CD4-positive, alpha-beta T cell treated with Interleukin-12 subunit alpha and Interleukin-12 subunit beta, for 1 hour (primary cell): ENCODE data around the gene PTPN20.
A peak's percentile ranks its signal among the peaks of the same experiment; 100 is the strongest.

Experiments
- DNase-seq: peaks from one replicate; pipeline ENCODE4 v3.0.0-alpha.2; 2020

Gene PTPN20

GRCh38 chr10:47022311-47023131, 111.3 kb downstream of the PTPN20 start:
- no peak for DNase-seq

GRCh38 chr10:47023237-47024045, 112.2 kb downstream of the PTPN20 start:
- no peak for DNase-seq

GRCh38 chr10:47024046-47024322, 112.8 kb downstream of the PTPN20 start:
- DNase-seq: no peak

- peak; percentile 65 for DNase-seq
Measured at GRCh38 chr10:47024399-47025252, 113.4 kb downstream of the PTPN20 start.

- DNase-seq: no peak
Measured at GRCh38 chr10:47025253-47025539, 114.0 kb downstream of the PTPN20 start.

- no peak for DNase-seq
Measured at GRCh38 chr10:47025540-47026300, 114.5 kb downstream of the PTPN20 start.

- DNase-seq: no peak
Measured at GRCh38 chr10:47026301-47027107, 115.3 kb downstream of the PTPN20 start.

- DNase-seq: no peak
Measured at GRCh38 chr10:47027108-47027783, 116.0 kb downstream of the PTPN20 start.

- DNase-seq: no peak
Measured at GRCh38 chr10:47027784-47028260, 116.6 kb downstream of the PTPN20 start.

GRCh38 chr10:47028466-47028865, 117.2 kb downstream of the PTPN20 start:
- no peak for DNase-seq

- no peak for DNase-seq
Measured at GRCh38 chr10:47029181-47030009, 118.2 kb downstream of the PTPN20 start.

GRCh38 chr10:47030191-47030703, 119.0 kb downstream of the PTPN20 start:
- DNase-seq: no peak

GRCh38 chr10:47031211-47031900, 120.1 kb downstream of the PTPN20 start:
- no peak for DNase-seq

- DNase-seq: no peak
Measured at GRCh38 chr10:47031901-47032465, 120.8 kb downstream of the PTPN20 start.

- DNase-seq: no peak
Measured at GRCh38 chr10:47033081-47033480, 121.9 kb downstream of the PTPN20 start.

GRCh38 chr10:47033541-47034270, 122.5 kb downstream of the PTPN20 start:
- DNase-seq: no peak

- DNase-seq: no peak
Measured at GRCh38 chr10:47034441-47035051, 123.3 kb downstream of the PTPN20 start.
